Measurements from ENCODE around the gene COA1. TPM values are rescaled to one million over a fixed set of nuclear protein-coding genes. Genes with fewer than 3 reads are reported as not detected.

The COA1 gene
- polyA plus RNA-seq, 1 donor (not counting 4 experiments of a cell fraction or from before 2014, with no cell fraction given) = 32.2 TPM

DNA sequence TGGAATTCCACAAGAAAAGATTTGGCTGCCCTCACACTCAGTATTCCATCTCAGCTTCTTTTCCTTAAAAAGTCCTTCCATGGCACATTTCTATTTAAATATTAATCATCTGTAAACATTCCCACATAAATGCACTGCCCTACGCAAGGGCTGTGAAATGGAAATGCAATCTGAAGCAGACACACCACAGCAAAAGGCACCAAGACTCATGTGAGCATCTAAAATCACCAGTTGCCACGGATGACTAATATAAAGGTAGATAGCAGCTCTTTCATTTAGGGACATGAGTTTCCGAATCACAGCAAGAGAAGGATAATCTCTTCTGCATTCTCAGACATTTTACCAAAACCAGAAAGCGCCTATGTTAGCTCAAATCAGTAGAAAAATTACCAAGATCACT, 31.6 kb downstream of the COA1 start:
- Histone ChIP-seq H3K9ac (ENCODE audit: control insufficient read depth, extremely low read depth, insufficient read depth, low read length) (no peak overlapping the region), H3K4me1 (ENCODE audit: control insufficient read depth, extremely low read depth, insufficient read depth, low read length) (peaks cover 30% of the 10 kb centered on the region), H2AFZ (ENCODE audit: control insufficient read depth, low read length) (no peak overlapping the region), H3K9me3 (ENCODE audit: control insufficient read depth, low read depth, low read length) (no peaks in the 10 kb centered on the region), H4K20me1 (ENCODE audit: control insufficient read depth, extremely low read depth, insufficient read depth, low read length) (no peaks in the 10 kb centered on the region), H3K4me3 (ENCODE audit: control insufficient read depth in 2 of 3, extremely low read depth in 1 of 3, insufficient read depth in 2 of 3, low read depth in 1 of 3, low read length in 3 of 3) (no peak overlapping the region), H3K9me1 (ENCODE audit: control insufficient read depth, extremely low read depth, insufficient read depth, low read length) (peaks cover 4% of the 10 kb centered on the region), H3K4me2 (ENCODE audit: control insufficient read depth, extremely low read depth, insufficient read depth, low read depth, low read length) (no peak overlapping the region), H3K27me3 (ENCODE audit: control insufficient read depth, extremely low read depth, insufficient read depth, low read length) (no peaks in the 10 kb centered on the region), H3K36me3 (ENCODE audit: control insufficient read depth in 2 of 2, extremely low read depth in 1 of 2, insufficient read depth in 2 of 2, low read length in 2 of 2) (no peaks in the 10 kb centered on the region), H3K27ac (ENCODE audit: control insufficient read depth, insufficient read depth, low read length) (no peak overlapping the region), H3K79me2 (ENCODE audit: control insufficient read depth, insufficient read depth, low read length) (peaks cover 61% of the 10 kb centered on the region)
- FAIRE-seq (no peak), DNase-seq (ENCODE audit: low read depth, low spot score) (no peak)
- TF ChIP-seq CTCF (optimal IDR thresholded peaks at IDR 0.05 in 1 of 3, IDR thresholded peaks at IDR 0.05 in 1 of 3, conservative IDR thresholded peaks at IDR 0.05 in 1 of 3; ENCODE audit: extremely low read depth in 1 of 3, insufficient read depth in 2 of 3, low read length in 3 of 3) = no peak
- no peak for TF ChIP-seq EZH2 (IDR thresholded peaks at IDR 0.05; ENCODE audit: low read length)
- dilution Hi-C loops (cut with MboI; ENCODE audit: extremely low pct_ligation_motif_present, low sequenced_read_pairs) = no loop called here

DNA sequence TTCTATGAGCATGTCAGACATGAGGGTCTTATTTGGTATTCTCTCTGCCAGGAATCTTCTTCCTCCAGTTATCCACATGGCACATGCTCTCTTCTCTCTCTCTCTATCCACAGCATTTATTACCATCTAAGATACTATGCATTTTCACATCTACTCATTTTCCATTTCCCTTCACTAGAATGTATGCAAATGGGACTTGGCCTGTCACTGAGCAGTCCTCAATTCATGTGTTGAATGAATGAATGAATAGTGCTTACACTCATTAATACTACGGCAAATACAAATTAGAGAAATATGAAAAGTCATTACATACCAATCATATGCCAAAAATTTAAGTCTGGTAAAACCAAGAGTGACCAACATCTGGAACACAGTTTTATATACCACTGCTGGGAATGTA, 34.0 kb downstream of the COA1 start:
- no peaks in the 10 kb centered on the region for H3K36me3 ChIP-seq (ENCODE audit: control insufficient read depth in 2 of 2, extremely low read depth in 1 of 2, insufficient read depth in 2 of 2, low read length in 2 of 2)
- no peak overlapping the region for H3K4me2 ChIP-seq (ENCODE audit: control insufficient read depth, extremely low read depth, insufficient read depth, low read depth, low read length)
- no peaks in the 10 kb centered on the region for H4K20me1 ChIP-seq (ENCODE audit: control insufficient read depth, extremely low read depth, insufficient read depth, low read length)
- H3K4me3 ChIP-seq (ENCODE audit: control insufficient read depth in 2 of 3, extremely low read depth in 1 of 3, insufficient read depth in 2 of 3, low read depth in 1 of 3, low read length in 3 of 3) = no peak overlapping the region
- H3K79me2 ChIP-seq (ENCODE audit: control insufficient read depth, insufficient read depth, low read length) = peaks cover 81% of the 10 kb centered on the region
- H3K27ac ChIP-seq (ENCODE audit: control insufficient read depth, insufficient read depth, low read length) = no peak overlapping the region
- no peak for TF ChIP-seq CTCF (optimal IDR thresholded peaks at IDR 0.05 in 1 of 3, IDR thresholded peaks at IDR 0.05 in 1 of 3, conservative IDR thresholded peaks at IDR 0.05 in 1 of 3; ENCODE audit: extremely low read depth in 1 of 3, insufficient read depth in 2 of 3, low read length in 3 of 3)
- no peak for TF ChIP-seq EZH2 (IDR thresholded peaks at IDR 0.05; ENCODE audit: low read length)
- dilution Hi-C loops (cut with MboI; ENCODE audit: extremely low pct_ligation_motif_present, low sequenced_read_pairs) = no loop called here
- no peaks in the 10 kb centered on the region for H3K27me3 ChIP-seq (ENCODE audit: control insufficient read depth, extremely low read depth, insufficient read depth, low read length)
- no peak overlapping the region for H2AFZ ChIP-seq (ENCODE audit: control insufficient read depth, low read length)
- peaks cover 31% of the 10 kb centered on the region for H3K4me1 ChIP-seq (ENCODE audit: control insufficient read depth, extremely low read depth, insufficient read depth, low read length)
- H3K9me1 ChIP-seq (ENCODE audit: control insufficient read depth, extremely low read depth, insufficient read depth, low read length) = peaks cover 4% of the 10 kb centered on the region
- no peak for DNase-seq (ENCODE audit: low read depth, low spot score)
- FAIRE-seq = no peak
- H3K9ac ChIP-seq (ENCODE audit: control insufficient read depth, extremely low read depth, insufficient read depth, low read length) = no peak overlapping the region
- no peaks in the 10 kb centered on the region for H3K9me3 ChIP-seq (ENCODE audit: control insufficient read depth, low read depth, low read length)
